NB4 (cell line): Measurements from ENCODE around the gene ARHGAP19.
"Not testable (repeated sequence)": the region's sequence is repeated elsewhere in the genome, so short reads cannot be mapped to it uniquely, and the experiment has no call there.

Source experiments
- DNase-seq: peaks from one replicate; pipeline ENCODE4 v3.0.0; 2010; ENCODE audit warnings: low read depth
- H3K4me3 ChIP-seq: one replicate; pipeline ENCODE4 v1.5.1; 2011; ENCODE audit warnings: mild to moderate bottlenecking, low read depth, low read length, moderate library complexity
- MYC ChIP-seq: IDR thresholded peaks from 2 replicates; pipeline ENCODE4 v1.6.1; 2011; ENCODE audit warnings: low read depth, low read length
- POLR2A ChIP-seq: IDR thresholded peaks from 2 replicates; pipeline ENCODE4 v1.6.1; 2011; ENCODE audit warnings: mild to moderate bottlenecking; ENCODE audit not compliant: insufficient read length; ENCODE audit errors: extremely low read depth
- TF ChIP-seq, protein P1 (sequence below): IDR thresholded peaks from one replicate; pipeline ENCODE4 v1.5.1; 2012; ENCODE audit warnings: low read depth, low read length
- TF ChIP-seq, protein P2 (sequence below): IDR thresholded peaks from 2 replicates; pipeline ENCODE4 v1.6.1; 2011; ENCODE audit warnings: low read depth, low read length

ARHGAP19 gene

DNA sequence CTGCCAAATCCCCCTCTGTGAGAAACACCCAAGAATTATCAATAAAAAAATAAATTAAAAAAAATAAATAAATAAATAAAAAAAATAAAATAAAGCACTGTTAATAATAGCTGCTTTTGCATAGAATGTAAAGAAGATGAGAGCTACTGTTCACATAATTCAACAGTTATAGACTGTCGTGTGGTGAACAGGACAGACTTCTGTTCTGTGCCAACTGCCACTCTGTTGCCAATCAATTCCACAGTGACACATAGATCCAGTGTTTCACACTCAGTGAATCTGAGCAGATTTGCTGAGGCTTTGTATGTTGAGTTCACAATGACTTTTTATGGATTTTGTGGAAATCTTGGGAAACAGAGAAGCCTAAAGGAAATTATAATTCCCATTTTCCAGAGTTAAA lies 14.9 kb downstream of the ARHGAP19 start:
- DNase-seq = no peak
- TF ChIP-seq POLR2A (no peak), MYC (no peak)
- TF ChIP-seq, protein P1, sequence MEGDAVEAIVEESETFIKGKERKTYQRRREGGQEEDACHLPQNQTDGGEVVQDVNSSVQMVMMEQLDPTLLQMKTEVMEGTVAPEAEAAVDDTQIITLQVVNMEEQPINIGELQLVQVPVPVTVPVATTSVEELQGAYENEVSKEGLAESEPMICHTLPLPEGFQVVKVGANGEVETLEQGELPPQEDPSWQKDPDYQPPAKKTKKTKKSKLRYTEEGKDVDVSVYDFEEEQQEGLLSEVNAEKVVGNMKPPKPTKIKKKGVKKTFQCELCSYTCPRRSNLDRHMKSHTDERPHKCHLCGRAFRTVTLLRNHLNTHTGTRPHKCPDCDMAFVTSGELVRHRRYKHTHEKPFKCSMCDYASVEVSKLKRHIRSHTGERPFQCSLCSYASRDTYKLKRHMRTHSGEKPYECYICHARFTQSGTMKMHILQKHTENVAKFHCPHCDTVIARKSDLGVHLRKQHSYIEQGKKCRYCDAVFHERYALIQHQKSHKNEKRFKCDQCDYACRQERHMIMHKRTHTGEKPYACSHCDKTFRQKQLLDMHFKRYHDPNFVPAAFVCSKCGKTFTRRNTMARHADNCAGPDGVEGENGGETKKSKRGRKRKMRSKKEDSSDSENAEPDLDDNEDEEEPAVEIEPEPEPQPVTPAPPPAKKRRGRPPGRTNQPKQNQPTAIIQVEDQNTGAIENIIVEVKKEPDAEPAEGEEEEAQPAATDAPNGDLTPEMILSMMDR = no peak
- TF ChIP-seq, protein P2, sequence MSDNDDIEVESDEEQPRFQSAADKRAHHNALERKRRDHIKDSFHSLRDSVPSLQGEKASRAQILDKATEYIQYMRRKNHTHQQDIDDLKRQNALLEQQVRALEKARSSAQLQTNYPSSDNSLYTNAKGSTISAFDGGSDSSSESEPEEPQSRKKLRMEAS = no peak
- no peak overlapping the region for H3K4me3 ChIP-seq

DNA sequence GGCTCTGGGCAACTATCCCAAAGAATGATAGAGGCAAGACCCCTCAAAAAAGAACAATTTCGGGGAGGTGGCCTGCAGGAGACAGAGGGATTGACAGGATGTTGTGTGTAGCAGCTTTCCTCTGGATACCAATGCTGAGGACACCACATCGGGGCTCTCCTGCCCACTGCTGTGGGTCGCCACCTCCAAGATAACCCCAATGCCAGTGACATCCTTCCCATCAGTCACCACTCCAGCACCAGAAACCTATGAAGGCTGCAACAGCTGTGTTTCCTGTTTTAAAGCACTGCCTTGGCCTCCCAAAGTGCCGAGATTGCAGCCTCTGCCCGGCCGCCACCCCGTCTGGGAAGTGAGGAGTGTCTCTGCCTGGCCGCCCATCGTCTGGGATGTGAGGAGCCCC lies 17.6 kb downstream of the ARHGAP19 start:
- no peak for DNase-seq
- no peak overlapping the region for H3K4me3 ChIP-seq
- TF ChIP-seq, protein P1 = no peak
- TF ChIP-seq MYC = no peak
- TF ChIP-seq POLR2A = no peak
- TF ChIP-seq, protein P2 = no peak

DNA sequence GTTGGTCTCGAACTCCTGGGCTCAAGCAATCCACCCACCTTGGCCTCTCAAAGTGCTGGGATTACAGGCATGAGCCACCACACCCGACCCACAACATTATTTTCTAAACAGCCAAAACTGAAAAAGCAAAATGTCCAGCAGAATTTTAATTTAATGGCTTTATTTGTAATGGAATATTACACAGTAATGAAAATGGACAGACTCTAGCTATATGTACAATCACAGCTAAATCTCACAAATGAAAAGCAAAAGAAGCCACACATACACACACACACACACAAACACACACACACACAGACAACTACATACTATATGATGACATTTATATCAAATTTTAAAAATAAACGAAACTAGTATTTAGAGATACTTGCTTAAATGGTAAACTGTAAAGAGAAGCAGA lies 18.7 kb downstream of the ARHGAP19 start:
- DNase-seq = no peak
- no peak overlapping the region for H3K4me3 ChIP-seq
- TF ChIP-seq POLR2A (no peak), MYC (no peak)
- TF ChIP-seq, protein P2 = no peak
- TF ChIP-seq, protein P1 = no peak

DNA sequence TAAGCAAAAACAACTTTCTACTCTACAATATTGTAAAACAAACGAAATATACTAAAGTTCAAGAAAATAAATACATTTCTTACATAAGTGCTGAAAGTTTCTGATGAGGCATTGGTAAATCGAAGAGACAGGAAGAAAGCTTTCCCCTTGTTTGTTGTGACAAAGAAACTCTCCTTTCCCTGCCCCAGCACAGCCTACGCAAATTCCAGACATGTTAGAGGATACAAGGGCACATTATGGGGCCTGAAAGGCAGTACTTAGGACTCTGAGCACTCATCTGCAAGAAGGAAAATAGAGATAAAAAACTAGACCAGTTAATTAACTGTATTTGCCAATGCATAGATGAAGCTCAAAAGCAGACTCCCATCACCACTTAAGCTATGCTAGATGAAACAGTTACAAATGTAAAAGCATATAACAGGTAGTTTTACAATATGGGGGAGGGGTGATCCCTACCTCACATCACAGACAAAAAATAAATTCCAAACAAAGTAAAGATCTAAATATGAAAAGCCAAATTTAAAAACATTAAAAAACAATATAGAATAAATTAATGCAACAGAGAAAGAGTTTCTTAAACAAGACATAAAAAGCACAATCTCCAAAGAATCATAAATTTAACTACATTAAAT lies 21.8 kb downstream of the ARHGAP19 start:
- TF ChIP-seq MYC (no peak), POLR2A (no peak)
- TF ChIP-seq, protein P2 = no peak
- TF ChIP-seq, protein P1 = no peak
- no peak for DNase-seq

DNA sequence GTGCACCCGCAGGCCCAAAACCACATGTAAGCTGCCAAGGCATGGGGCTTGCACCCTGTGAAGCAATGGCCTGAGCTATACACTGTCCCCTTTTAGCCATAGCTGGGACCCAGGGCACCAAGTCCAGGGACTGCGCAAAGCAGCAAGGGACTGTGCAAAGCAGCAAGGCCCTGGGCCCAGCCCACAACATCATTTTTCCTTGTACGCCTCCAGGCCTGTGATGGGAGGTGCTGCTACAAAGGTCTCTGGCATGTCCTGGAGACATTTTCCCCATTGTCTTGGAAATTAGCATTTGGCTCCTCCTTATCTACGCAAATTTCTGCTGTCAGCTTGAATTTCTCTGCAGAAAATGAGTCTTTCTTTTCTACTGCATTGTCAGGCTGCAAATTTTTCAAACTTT lies 24.8 kb downstream of the ARHGAP19 start:
- TF ChIP-seq, protein P2 = no peak
- TF ChIP-seq MYC (no peak), POLR2A (no peak)
- TF ChIP-seq, protein P1 = no peak
- H3K4me3 ChIP-seq = no peak overlapping the region

More for the DNA sequence above, 21.8 kb downstream of the ARHGAP19 start:
- H3K4me3 ChIP-seq = no peak overlapping the region

DNA sequence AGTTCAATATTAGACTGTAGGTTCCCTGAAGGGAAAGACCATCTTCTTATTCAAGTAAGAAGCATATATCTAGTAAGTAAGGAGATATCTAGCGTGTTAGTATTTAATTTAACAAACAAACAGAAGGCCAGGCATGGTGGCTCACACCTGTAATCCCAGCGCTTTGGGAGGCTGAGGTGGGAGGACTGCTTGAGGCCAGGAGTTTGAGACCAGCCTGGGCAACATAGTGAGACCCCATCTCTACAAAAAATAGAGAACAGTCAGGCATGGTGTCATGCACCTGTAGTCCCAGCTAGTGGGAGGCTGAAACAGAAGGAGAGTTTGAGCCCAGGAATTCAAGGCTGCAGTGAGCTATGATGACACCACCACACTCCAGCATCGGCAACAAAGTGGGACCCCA lies 27.3 kb downstream of the ARHGAP19 start:
- DNase-seq, H3K4me3 ChIP-seq: not testable (repeated sequence)

More for the DNA sequence above, 24.8 kb downstream of the ARHGAP19 start:
- no peak for DNase-seq
